Loucy (cell line): ENCODE results near the gene MYO1D.
A peak's percentile ranks its signal among the peaks of the same experiment; 100 is the strongest.

ENCODE experiments used
- H2AFZ ChIP-seq: fragments of 200-600 bp; sonication (generic); 2 replicates; pipeline ENCODE4 v1.6.0; 2016; ENCODE audit warnings: antibody characterized with exemption, mild to moderate bottlenecking, low read length, moderate library complexity
- H3F3A ChIP-seq: fragments of 200-600 bp; 2 replicates; pipeline ENCODE4 v1.6.0; 2016; ENCODE audit warnings: antibody characterized with exemption, low read depth, mild to moderate bottlenecking
- H3K27me3 ChIP-seq: fragments of 200-600 bp; sonication (generic); 2 replicates; pipeline ENCODE4 v1.6.1; 2014; ENCODE audit warnings: low read length, mild to moderate bottlenecking; ENCODE audit not compliant: insufficient read depth, poor library complexity, severe bottlenecking
- H3K36me3 ChIP-seq: fragments of 200-600 bp; sonication (generic); 2 replicates; pipeline ENCODE4 v1.6.1; 2016; ENCODE audit warnings: low read length; ENCODE audit not compliant: insufficient read depth
- H3K4me1 ChIP-seq: fragments of 200-600 bp; sonication (generic); 2 replicates; pipeline ENCODE4 v1.5.1; 2014; ENCODE audit warnings: low read length, mild to moderate bottlenecking; ENCODE audit not compliant: insufficient read depth, poor library complexity, severe bottlenecking
- H3K4me2 ChIP-seq: fragments of 200-600 bp; sonication (generic); 2 replicates; pipeline ENCODE4 v1.6.0; 2014; ENCODE audit warnings: antibody characterized with exemption, low read length, low read depth, mild to moderate bottlenecking; ENCODE audit not compliant: poor library complexity, severe bottlenecking
- H3K4me3 ChIP-seq: fragments of 200-600 bp; sonication (generic); 2 replicates; pipeline ENCODE4 v1.5.1; 2014; ENCODE audit warnings: low read length, mild to moderate bottlenecking, mixed read lengths; ENCODE audit not compliant: poor library complexity, severe bottlenecking
- H3K79me2 ChIP-seq: fragments of 200-600 bp; sonication (generic); 2 replicates; pipeline ENCODE4 v1.6.1; 2014; ENCODE audit warnings: low read length; ENCODE audit not compliant: insufficient read depth
- H3K9ac ChIP-seq: fragments of 200-600 bp; sonication (generic); 2 replicates; pipeline ENCODE4 v1.6.0; 2014; ENCODE audit warnings: mild to moderate bottlenecking, low read depth, low read length, moderate library complexity; ENCODE audit not compliant: poor library complexity, severe bottlenecking
- H3K9me2 ChIP-seq: fragments of 200-600 bp; sonication (generic); replicated peaks from 2 replicates; pipeline ENCODE4 v1.6.1; 2016; ENCODE audit warnings: low read depth, low read length, mixed read lengths
- H3K9me3 ChIP-seq: fragments of 200-600 bp; sonication (generic); 2 replicates; pipeline ENCODE4 v1.6.1; 2014; ENCODE audit warnings: mild to moderate bottlenecking, antibody characterized with exemption, low read length, low read depth; ENCODE audit not compliant: insufficient read depth
- H4K20me1 ChIP-seq: fragments of 200-600 bp; sonication (generic); 2 replicates; pipeline ENCODE4 v1.6.0; 2014; ENCODE audit warnings: antibody characterized with exemption, low read length, mild to moderate bottlenecking; ENCODE audit not compliant: insufficient read depth, poor library complexity, severe bottlenecking
- CTCF ChIP-seq: fragments of 200-600 bp; sonication (generic); conservative IDR thresholded peaks from 2 replicates; pipeline ENCODE4 v1.5.1; 2014; ENCODE audit warnings: mild to moderate bottlenecking, antibody characterized with exemption, low read length
- EZH2phosphoT487 ChIP-seq: fragments of 200-600 bp; IDR thresholded peaks from 2 replicates; pipeline ENCODE4 v1.6.1; 2018; ENCODE audit warnings: antibody characterized with exemption, mild to moderate bottlenecking, moderate library complexity, borderline replicate concordance

The MYO1D gene

DNA sequence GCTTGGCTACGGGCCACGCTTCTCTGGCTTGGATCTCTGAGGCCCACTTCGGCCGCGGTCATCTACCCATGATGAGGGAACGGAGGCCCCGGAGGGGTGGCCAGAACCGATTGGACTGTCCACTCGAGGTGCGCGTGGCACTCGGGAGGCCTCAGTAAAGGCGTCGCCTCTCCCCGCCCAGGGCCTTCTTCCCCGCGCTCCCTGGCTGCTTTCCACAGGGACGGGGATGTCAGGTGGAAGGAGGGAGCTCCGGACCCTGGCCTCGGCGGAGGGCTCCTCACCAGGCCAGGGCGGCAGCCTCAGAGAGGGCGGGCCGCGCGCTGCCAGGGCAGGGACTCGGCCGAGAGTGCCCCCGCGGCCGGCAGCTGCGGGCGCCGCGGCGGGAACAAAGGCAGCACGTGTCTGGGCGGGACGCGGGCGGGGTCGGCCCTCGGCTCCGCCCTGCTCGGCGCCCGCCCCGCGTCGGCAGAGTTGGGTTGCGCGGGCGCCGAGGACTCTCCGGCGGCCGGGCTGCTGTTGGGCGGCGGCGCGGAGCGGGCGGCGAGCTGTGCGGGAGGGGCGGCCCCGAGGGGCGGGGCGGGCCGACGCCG, 390.7 kb downstream of the MYO1D start:
- H3K36me3 ChIP-seq: peaks cover 6% of the 10 kb centered on the region; the same call in 1 of the 2 replicates
- peak overlapping the region; percentile 52 for H3K4me3 ChIP-seq
- no peaks in the 10 kb centered on the region for H3K9me3 ChIP-seq
- H3K4me2 ChIP-seq: peak overlapping the region; percentile 40
- no peaks in the 10 kb centered on the region for H3K4me1 ChIP-seq
- H4K20me1 ChIP-seq: no peaks in the 10 kb centered on the region
- no peak overlapping the region for H2AFZ ChIP-seq
- H3K27me3 ChIP-seq: no peaks in the 10 kb centered on the region
- no peaks in the 10 kb centered on the region for H3K9me2 ChIP-seq
- peak overlapping the region; percentile 27 for H3K9ac ChIP-seq
- no peaks in the 10 kb centered on the region for H3K79me2 ChIP-seq
- TF ChIP-seq CTCF (no peak), EZH2phosphoT487 (no peak)
- no peaks in the 10 kb centered on the region for H3F3A ChIP-seq

DNA sequence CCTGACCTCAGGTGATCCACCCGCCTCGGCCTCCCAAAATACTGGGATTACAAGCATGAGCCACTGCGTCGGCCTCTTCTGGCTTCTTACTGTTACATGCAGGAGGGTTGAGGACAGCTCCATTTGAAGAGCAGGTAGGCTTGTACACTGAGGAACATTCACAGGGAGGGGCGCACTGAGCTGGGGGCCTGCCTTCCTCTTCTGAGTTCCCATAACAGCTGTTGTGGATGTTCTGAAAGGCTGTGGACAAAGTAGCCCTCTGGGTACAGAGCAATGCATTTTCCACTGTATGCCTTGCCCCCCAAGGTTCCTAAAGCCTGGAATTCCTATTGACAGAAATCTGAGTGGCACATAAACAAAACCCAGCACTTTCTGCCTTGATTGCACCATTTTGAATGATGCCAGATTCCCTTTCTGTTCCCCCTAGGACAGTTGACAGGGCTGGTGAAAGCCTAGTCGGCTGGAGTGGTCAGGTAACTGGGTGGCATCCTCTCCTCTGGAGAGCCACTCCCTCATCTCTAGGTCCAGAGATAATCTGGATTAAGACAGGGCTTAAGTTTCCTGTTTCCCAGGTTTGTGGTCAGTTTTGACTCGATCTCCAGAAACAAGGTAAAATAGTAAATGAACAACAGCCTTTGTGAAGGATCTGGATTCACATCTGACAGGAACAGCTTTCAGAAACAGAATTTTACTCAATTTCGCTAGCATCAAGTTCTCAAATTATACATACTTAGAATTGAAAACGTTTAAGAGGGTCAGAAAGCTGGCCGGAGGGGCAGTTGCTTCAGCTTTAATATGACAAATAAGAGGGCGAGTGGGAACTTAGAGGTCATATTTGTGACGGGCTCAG, 391.4 kb downstream of the MYO1D start:
- Histone ChIP-seq H3K4me2 (peak overlapping the region; percentile 40), H3K79me2 (no peaks in the 10 kb centered on the region), H3K9me2 (no peaks in the 10 kb centered on the region), H3K4me3 (no peak overlapping the region), H2AFZ (no peak overlapping the region), H3K4me1 (no peaks in the 10 kb centered on the region), H3K9ac (peak overlapping the region; percentile 27), H3K36me3 (peaks cover 13% of the 10 kb centered on the region; the same call in 1 of the 2 replicates), H3K9me3 (no peaks in the 10 kb centered on the region), H3F3A (no peaks in the 10 kb centered on the region), H3K27me3 (no peaks in the 10 kb centered on the region), H4K20me1 (no peaks in the 10 kb centered on the region)
- no peak for TF ChIP-seq CTCF
- no peak for TF ChIP-seq EZH2phosphoT487

DNA sequence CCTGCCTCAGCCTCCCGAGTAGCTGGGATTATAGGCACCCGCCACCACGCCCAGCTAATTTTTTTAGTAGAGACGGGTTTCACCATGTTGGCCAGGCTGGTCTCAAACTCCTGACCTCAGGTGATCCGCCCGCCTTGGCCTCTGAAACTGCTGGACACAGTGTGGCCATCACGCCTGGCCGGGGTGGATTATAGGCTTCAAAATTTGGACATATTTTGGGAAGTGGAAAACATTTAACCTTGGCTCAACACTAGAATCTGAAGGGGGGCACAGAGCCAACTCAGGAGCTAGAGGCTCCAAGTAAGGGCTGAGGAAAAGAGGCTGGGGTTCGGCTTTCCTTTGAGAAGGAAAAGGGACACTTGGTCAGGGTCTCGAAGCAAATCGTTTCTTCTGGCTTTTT, 392.3 kb downstream of the MYO1D start:
- TF ChIP-seq EZH2phosphoT487 (no peak), CTCF (no peak)
- Histone ChIP-seq H3K4me3 (no peak overlapping the region), H3K9me2 (no peaks in the 10 kb centered on the region), H3K4me1 (no peaks in the 10 kb centered on the region), H3K27me3 (no peaks in the 10 kb centered on the region), H3K9me3 (no peaks in the 10 kb centered on the region), H4K20me1 (no peaks in the 10 kb centered on the region), H3K36me3 (peaks cover 21% of the 10 kb centered on the region; the same call in 1 of the 2 replicates), H3F3A (no peaks in the 10 kb centered on the region), H2AFZ (no peak overlapping the region), H3K9ac (no peak overlapping the region), H3K4me2 (no peak overlapping the region), H3K79me2 (no peaks in the 10 kb centered on the region)
